ENCODE results near the gene SPRING1.

Gene SPRING1

GRCh38 chr12:116727891-116728290 is 10.0 kb downstream of the SPRING1 start:
- H3K4me3 ChIP-seq (ENCODE audit: low read length): no peak overlapping the region
- no peak for DNase-seq (ENCODE audit: low read depth)
- TF ChIP-seq CTCF (conservative IDR thresholded peaks at IDR 0.05; ENCODE audit: low read depth, low read length): no peak

- no peak for DNase-seq (ENCODE audit: low read depth)
- no peak overlapping the region for H3K4me3 ChIP-seq (ENCODE audit: low read length)
- no peak for TF ChIP-seq CTCF (conservative IDR thresholded peaks at IDR 0.05; ENCODE audit: low read depth, low read length)
Measured at GRCh38 chr12:116727261-116727660, 10.6 kb downstream of the SPRING1 start.

GRCh38 chr12:116726694-116727093 is 11.2 kb downstream of the SPRING1 start:
- no peak for TF ChIP-seq CTCF (conservative IDR thresholded peaks at IDR 0.05; ENCODE audit: low read depth, low read length)
- no peak overlapping the region for H3K4me3 ChIP-seq (ENCODE audit: low read length)
- no peak for DNase-seq (ENCODE audit: low read depth)

- H3K4me3 ChIP-seq (ENCODE audit: low read length): no peak overlapping the region
- no peak for DNase-seq (ENCODE audit: low read depth)
- no peak for TF ChIP-seq CTCF (conservative IDR thresholded peaks at IDR 0.05; ENCODE audit: low read depth, low read length)
Measured at GRCh38 chr12:116722245-116722644, 15.6 kb downstream of the SPRING1 start.

- no peak overlapping the region for H3K4me3 ChIP-seq (ENCODE audit: low read length)
- TF ChIP-seq CTCF (conservative IDR thresholded peaks at IDR 0.05; ENCODE audit: low read depth, low read length): no peak
- DNase-seq (ENCODE audit: low read depth): no peak
Measured at GRCh38 chr12:116719731-116720528, 17.9 kb downstream of the SPRING1 start.

GRCh38 chr12:116718655-116719454 is 19.0 kb downstream of the SPRING1 start:
- H3K4me3 ChIP-seq (ENCODE audit: low read length): no peak overlapping the region
- DNase-seq (ENCODE audit: low read depth): peak; percentile 51
- no peak for TF ChIP-seq CTCF (conservative IDR thresholded peaks at IDR 0.05; ENCODE audit: low read depth, low read length)
